Urothelium cell line (cell line): ENCODE measurements around the gene FANCL.
"Not testable (repeated sequence)": the region's sequence is repeated elsewhere in the genome, so short reads cannot be mapped to it uniquely, and the experiment has no call there.

ENCODE experiments used
- DNase-seq: peaks from one replicate; pipeline ENCODE4 v3.0.0; 2011; ENCODE audit warnings: low spot score, mixed read lengths
- FAIRE-seq: peaks from 2 replicates; lab custom pipeline; 2011; peaks lifted over from hg19 to GRCh38; lab: Jason Lieb, UNC

Gene FANCL

DNA sequence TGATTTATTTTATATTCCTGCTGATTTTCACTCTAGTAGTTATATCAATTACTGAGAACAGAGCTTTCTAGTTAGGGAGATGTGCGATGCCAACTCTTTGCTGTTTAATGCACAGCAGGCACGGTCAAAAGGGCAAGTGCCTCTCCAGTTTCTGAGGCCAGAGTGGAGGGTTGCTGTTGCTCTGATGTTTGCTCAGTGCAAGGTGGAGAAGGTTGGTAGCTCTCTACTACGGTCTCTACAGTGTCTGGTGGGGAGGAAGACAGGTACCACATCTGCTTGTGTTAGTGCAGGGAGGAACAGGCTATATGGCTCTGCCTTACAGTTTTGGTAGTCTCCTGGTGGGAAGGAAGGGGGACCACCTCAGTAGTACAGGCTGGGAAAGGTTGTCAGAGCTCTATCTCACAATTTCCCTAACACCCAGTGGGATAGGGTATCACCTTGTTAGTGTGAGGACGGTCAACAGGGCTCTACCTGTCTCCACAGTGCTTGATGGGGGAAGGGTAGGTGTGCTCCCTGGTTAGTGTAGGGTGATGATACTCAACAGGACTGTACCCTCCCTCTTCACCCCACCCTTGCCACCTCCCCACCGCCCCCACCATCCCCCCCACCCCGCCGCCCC is 85.9 kb downstream of the FANCL start:
- FAIRE-seq (no peak), DNase-seq (no peak)

DNA sequence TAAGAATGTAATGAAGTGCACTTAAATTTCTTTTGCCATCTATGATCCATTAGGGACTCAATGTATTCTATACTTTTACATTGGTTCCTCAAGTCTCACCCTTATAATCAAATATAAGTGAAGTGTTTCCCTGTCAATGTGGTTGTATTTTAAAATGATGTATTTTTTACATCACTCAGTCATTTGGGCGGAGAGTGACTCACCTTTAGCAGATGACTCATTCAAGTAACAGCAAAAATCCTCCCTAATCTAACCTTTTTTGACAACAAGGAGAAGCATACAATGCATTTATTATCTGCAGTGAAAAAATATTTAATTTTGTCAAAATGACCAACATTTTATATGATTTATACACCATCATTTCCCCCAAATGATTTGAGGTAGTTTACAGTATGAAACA is 94.4 kb downstream of the FANCL start:
- DNase-seq: peak; percentile 40
- FAIRE-seq: peak; percentile 53

DNA sequence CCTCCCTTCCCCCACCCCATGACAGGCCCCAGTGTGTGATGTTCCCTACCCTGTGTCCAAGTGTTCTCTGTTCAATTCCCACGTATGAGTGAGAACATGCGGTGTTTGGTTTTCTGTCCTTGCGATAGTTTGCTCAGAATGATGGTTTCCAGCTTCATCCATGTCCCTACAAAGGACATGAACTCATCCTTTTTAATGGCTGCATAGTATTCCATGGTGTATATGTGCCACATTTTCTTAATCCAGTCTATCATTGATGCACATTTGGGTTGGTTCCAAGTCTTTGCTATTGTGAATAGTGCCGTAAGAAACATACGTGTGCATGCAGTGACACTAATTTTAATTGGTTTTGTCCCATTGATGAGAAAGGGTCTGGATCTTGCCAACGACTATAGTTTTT is 95.4 kb downstream of the FANCL start:
- DNase-seq, FAIRE-seq: not testable (repeated sequence)

DNA sequence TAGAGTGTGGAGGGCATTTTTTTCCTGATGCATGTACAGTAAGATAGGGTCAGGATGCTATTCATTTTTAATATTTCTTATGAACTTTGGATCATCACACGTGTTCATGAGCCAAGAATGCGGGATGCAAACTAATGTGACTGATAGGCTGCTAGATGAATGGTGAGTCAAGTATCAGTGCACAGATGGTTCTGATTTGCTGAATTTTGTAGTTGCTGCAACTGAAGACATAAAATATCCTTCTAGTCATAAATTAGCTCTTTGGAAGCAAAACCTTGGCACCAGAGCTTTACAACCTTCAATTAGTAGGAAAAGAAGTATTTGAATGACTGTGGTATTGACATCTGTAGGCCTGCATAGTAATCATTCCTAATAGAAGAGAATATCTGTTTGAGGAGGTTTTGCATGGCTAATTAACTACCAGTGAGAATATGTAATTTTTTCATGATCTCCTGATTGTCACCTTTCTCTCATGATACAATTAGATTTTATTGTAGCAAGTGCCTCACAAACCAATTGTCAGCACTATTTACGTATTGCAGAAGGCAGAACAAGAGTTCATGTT is 100.5 kb downstream of the FANCL start:
- no peak for DNase-seq
- no peak for FAIRE-seq

DNA sequence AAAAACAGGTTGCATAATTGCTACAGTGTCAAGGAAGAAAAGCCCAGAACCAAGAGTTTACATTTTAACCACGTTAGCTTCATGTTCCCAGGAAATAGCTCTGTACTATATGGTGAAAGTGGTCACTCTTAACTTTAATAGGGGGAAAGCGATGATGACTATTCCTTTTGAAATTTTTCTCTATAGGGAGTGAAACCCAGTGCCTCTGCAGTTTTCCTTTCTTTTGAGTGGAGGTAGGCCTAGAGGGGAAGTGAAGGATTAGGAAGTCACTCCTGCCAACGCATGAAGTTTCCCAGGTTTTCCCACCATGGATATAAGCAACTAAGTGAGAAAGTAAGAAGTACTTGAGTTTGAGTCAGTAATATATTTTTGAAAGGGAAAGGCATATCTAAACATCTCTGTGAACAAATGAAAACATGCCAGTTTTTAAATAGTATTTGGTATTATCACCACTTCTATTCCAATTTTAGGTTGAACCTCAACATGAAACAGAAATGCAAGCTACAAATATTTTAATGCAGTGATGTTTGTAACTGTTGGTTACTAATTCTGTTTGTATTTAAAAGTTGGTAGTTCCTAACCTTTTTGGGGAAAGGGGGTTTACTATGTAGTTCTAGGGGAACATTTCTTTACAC is 102.6 kb downstream of the FANCL start:
- no peak for FAIRE-seq
- no peak for DNase-seq

DNA sequence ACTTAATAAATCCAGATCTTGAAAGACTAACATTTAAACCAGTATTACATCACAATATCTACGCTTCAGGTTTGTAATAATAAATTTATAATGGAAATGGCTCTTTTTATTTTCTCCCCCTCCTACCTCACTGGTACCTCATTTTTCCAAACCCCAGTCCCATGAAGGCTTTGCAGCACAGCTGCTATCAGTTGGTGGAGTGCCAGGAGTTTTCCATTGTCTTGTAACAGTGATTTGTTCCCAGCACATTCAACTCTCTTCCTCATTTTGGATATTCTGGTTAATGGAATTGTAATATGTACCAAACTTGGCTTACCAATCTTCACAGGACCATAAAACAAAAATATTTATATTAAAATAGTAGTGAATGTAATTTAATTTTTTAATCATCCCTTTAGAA is 103.3 kb downstream of the FANCL start:
- DNase-seq (no peak), FAIRE-seq (no peak)

DNA sequence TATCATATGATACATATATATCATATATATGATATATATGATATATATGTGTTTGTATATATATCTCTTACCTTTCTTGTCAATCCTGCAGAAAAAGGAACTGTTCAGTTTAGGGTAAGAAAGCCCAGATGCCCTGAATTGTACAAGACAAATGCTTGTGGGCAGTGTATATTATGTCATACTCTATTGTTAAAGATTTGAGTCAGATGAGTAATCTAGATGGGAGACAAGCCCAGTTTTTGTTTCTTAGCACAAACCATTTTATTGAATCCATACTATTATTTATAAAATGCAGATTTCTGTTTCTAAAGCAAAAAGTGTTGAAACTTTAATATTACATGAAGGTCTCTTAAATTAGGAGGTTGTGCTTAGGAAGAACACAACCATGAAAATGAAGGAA is 103.9 kb downstream of the FANCL start:
- FAIRE-seq: no peak

DNA sequence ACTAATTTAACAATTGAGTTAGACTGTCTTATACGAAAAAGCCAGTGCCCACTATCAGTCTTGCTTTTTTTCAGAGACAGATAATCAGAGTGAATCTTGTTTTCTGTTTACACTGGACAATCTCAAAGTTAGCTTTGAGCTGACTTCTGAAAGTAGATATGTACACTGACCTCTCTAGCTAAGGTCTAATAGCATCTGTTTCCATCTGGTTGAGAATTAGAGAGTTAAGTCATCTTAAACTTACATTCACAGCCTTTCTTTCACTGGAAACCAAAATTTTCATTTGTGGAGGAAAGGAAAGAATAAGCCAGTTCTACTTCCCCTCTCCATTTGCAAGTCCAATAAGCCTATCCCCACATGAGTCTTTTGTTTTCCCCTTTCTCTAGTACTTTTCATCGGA is 105.3 kb downstream of the FANCL start:
- FAIRE-seq: no peak

More for the DNA sequence above, 103.9 kb downstream of the FANCL start:
- DNase-seq: peak; percentile 26

DNA sequence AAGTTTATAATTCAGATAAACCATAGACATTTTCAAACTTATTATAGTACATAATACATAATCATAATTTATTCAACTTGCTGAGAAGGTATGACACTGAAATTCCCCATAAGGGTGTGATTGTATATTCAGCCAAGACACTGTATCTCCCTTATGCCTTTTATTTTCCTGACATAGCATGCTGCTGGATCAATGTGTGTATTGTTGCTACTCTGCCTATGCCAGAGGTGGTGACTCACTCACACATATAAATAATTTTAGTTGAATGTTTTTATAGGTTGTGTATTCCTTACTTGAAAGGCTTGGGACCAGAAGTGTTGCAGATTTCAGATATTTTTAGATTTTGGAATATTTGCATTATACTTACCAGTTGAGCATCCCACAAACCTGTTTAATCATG is 107.7 kb downstream of the FANCL start:
- FAIRE-seq: no peak
- no peak for DNase-seq

More for the DNA sequence above, 105.3 kb downstream of the FANCL start:
- DNase-seq: no peak

DNA sequence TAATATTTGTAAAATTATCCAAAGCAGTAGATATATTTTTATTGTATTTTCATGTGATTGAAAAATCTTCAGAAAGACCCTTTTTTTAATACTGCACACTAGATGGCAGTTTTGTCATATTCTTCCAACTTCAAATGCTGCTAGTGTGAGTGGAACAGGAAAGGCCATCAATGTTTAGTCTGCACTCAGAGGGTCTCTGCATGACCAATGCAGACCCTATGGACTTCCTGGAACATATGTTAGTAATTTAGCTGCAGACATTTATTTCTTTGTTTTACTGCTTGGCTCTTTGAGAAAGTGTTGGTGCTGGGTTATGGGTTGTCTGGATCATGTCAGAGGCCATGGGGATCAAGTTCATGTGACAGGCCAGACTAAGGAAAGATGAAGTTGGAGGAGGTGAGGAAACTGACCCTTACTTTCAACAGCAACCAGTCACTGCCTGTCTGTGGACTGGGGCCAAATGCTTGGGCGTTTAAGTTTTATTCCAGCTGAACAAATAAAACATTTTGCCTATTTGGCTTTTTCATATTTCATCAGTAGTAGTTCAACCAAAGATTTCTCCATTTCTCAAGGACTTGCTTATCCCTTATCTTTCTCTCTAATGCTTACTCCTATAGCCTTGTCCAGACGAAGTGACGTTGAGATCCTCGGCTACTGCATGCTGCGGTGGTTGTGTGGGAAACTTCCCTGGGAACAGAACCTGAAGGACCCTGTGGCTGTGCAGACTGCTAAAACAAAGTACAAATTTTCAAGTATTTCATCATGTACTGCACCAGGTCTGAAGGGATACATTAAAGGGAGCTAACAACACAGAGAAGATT is 109.7 kb downstream of the FANCL start:
- DNase-seq (no peak), FAIRE-seq (no peak)

DNA sequence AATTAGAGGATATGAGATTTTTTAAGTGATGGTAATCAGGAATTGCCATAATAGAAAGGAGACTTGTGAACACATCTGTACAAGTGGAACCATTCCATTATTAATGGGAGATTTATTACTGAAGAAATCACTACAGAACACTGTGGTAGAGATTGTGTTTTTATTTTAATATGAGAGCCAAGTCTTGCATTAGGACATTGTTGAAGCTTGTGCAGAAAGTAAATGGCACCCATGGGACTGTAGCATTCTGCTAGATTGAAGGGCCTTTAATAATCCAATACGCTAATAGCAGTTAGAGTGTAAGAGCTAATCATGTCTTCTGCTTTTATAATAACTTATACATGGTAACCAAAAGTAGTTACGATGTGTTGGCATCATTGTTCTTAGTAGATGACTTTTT is 110.9 kb downstream of the FANCL start:
- FAIRE-seq: no peak
- no peak for DNase-seq

DNA sequence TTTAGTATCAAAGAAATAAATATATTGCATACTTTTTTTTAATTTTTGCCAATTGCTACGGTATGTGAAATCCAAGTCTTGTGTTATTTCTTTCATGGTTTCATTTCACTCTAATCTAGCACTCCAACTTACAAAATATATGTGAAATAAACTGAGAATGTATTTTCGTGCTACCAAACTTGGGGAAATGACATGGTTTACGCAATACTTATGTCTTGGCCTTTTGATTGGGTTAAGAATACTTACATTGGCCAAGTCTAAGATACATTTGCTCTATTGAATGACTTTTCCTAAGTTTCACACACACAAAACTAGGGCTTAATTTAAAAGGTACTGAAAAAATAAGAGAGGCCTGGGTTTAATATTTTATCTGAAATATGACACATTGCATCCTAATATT is 114.0 kb downstream of the FANCL start:
- DNase-seq (no peak), FAIRE-seq (no peak)

DNA sequence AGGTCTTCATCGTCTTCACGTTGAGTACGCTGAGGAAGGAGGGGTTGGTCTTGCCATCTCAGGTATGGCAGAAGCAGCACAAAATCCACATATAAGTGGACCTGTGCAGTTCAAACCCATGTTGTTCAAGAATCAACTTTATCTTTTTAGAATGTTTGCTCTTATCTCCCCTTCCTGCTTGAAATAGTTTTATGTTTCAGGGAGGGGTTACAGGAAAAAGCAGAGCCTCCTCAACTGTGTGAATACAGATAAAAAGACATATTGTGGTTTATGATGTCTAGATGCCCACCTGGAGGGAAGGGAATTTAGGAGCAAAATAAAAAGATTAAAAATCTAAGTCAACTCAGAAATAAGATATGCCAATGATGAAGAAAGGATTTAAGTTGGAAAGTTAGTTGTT is 118.6 kb downstream of the FANCL start:
- DNase-seq (no peak), FAIRE-seq (no peak)

DNA sequence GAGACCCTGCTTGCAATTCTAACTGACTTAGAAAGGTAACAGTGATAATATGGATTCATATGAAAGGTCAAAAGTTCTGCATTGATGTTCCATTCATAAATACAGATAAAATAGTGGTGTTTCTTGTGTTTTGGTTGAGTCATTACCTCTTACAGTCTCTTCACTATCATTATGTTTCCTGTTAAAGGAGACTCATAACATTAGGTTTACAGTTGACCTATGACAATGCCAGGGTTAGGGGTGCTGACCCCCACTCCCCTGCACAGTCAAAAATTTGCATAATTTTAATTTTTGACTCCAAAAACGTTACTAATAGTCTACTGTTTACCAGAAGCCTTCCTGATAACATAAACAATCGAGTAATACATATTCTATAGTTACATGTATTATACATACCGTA is 119.1 kb downstream of the FANCL start:
- FAIRE-seq (no peak), DNase-seq (no peak)

DNA sequence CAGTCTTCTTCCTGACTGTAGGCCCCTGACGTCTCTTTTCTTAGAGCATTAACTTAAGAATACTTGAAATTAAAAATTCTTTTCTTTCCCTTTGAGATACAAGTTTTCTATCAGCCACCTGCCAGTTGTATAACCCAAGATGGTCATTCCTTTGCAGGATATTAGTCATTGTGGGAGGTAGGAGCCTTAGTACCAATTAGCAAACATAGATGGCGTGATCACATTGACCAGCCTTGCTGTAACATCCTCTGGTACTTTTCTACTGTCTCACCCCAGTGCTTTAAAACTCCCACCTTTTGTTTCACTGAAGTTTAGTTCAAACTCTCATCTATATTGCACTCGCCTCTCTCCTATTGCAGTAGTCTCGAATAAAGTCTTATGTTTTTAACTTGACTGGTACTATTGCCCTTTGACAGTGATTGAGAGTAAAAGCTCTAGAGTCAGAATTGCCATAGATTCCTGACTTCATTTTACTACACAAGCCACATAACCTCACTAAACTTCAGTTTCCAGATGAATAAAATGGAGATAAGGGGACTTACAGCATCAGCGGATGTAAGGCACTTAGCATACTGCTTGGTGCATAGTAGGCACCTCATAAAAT is 120.4 kb downstream of the FANCL start:
- FAIRE-seq (no peak), DNase-seq (no peak)

DNA sequence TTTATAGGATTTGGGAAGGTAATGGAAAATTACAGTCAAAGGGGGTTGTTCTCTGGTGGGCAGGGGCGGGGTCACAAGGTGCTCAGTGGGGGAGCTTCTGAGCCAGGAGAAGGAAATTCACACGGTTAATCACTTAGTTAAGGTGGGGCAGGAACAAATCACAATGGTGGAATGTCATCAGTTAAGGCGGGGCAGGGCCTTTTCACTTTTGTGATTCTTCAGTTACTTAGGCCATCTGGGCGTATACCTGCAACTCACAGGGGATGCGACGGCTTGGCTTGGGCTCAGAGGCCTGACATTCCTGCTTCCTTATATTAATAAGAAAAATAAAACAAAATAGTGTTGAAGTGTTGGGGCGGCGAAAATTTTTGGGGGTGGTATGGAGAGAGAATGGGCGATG is 127.6 kb downstream of the FANCL start:
- FAIRE-seq, DNase-seq: not testable (repeated sequence)

DNA sequence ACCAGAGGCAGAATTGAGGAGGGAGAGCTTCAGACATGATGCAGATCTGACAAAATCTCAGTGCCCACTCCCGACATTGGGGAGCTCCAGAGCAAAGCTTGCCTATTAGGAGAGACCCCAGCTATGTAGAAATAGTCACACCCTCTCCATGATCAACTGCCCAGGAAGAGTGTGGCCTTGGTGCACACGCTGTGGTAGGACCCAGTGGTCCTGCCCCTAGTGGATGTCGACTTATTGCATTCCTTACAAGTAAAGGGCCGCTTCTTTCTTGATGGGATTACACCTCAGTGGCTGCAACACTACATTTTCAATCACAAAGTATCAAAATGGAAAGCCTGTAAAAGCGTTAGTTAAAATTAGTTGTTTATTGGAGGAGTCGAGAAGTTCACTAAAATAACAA is 130.4 kb downstream of the FANCL start:
- DNase-seq (no peak), FAIRE-seq (no peak)

DNA sequence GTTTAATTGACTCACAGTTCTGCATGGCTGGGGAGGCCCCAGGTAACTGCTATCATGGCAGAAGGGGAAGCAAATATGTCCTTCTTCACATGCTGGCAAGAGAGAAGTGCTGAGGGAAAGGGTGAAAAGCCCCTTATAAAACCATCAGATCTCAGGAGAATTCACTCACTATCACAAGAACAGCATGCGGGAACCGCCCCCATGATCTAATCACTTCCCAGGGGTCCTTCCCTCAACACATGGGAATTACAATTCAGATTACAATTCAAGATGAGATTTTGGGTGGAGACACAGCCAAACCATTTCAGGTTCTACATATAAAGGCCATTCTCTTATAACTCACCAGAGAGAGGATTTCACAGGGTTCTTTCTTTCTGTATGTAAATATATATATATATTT is 131.6 kb downstream of the FANCL start:
- FAIRE-seq (no peak), DNase-seq (no peak)
